ENCODE data around the gene CCSER1. TPM values are rescaled to one million over a fixed set of nuclear protein-coding genes. Genes with fewer than 3 reads are reported as not detected.

CCSER1 gene
- total and polyA plus RNA-seq, 4 donors, result 0.18 to 2.3 (median 1.2) TPM

GRCh38 chr4:90163872-90164271 lies 36.7 kb downstream of the CCSER1 start:
- WGBS, result 79% methylated on average over 1 of the region's 1 CpG
- Histone ChIP-seq H3K9me3 (ENCODE audit: control insufficient read depth in 4 of 4, low read length in 3 of 4) (no peaks in the 10 kb centered on the region), H3K9ac (ENCODE audit: low read depth in 1 of 2, low read length in 2 of 2) (no peak overlapping the region), H3K4me1 (ENCODE audit: control insufficient read depth in 4 of 4, insufficient read depth in 4 of 4, low read length in 3 of 4) (no peaks in the 10 kb centered on the region), H3K27me3 (ENCODE audit: control insufficient read depth in 4 of 4, insufficient read depth in 4 of 4, low read length in 3 of 4) (no peaks in the 10 kb centered on the region), H3K27ac (ENCODE audit: low read depth in 1 of 2, low read length in 2 of 2) (no peak overlapping the region), H3K4me3 (ENCODE audit: low read depth in 1 of 3, low read length in 3 of 3) (no peak overlapping the region), H3K36me3 (ENCODE audit: control insufficient read depth in 4 of 4, insufficient read depth in 3 of 4, low read depth in 1 of 4, low read length in 3 of 4) (no peaks in the 10 kb centered on the region)
- TF ChIP-seq FOXA1 (IDR thresholded peaks at IDR 0.05) (no peak), RXRA (IDR thresholded peaks at IDR 0.05) (no peak), ZBTB33 (IDR thresholded peaks at IDR 0.05) (no peak), JUND (IDR thresholded peaks at IDR 0.05) (no peak), HNF4G (IDR thresholded peaks at IDR 0.05) (no peak), FOXA2 (IDR thresholded peaks at IDR 0.05) (no peak), GABPA (IDR thresholded peaks at IDR 0.05 in 1 of 2, conservative IDR thresholded peaks at IDR 0.05 in 1 of 2) (no peak), SP1 (IDR thresholded peaks at IDR 0.05) (no peak), RAD21 (IDR thresholded peaks at IDR 0.05) (no peak), MAX (IDR thresholded peaks at IDR 0.05) (no peak), NR2F2 (IDR thresholded peaks at IDR 0.05) (no peak), TAF1 (conservative IDR thresholded peaks at IDR 0.05) (no peak), CTCF (IDR thresholded peaks at IDR 0.05; ENCODE audit: low read depth, low read length, missing input control) (no peak)
- TF ChIP-seq, protein P1, sequence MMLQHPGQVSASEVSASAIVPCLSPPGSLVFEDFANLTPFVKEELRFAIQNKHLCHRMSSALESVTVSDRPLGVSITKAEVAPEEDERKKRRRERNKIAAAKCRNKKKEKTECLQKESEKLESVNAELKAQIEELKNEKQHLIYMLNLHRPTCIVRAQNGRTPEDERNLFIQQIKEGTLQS (IDR thresholded peaks at IDR 0.05), result no peak
- DNase-seq (ENCODE audit: low spot score), result no peak

DNA sequence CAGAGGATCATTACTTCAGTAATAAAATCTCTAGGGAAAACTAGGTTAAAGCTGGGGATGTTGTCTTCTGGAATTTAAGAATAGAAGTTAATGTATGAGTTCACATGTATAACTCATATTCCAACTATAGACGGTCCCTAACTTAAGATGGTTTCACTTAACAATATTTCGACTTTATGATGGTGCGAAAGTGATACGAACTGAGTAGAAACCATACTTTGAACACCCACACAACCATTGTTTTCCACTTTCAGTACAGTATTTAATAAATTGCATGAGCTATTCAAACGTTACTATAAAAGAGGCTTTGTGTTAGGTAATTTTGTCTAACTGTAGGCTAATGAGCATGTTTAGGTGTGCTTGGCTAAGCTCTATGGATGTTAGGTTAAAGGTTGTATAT lies 38.7 kb downstream of the CCSER1 start:
- no peak overlapping the region for H3K4me3 ChIP-seq (ENCODE audit: low read depth in 1 of 3, low read length in 3 of 3)
- no peaks in the 10 kb centered on the region for H3K4me1 ChIP-seq (ENCODE audit: control insufficient read depth in 4 of 4, insufficient read depth in 4 of 4, low read length in 3 of 4)
- no peak for TF ChIP-seq CTCF (IDR thresholded peaks at IDR 0.05; ENCODE audit: low read depth, low read length, missing input control)
- TF ChIP-seq, protein P1 (IDR thresholded peaks at IDR 0.05), result no peak
- TF ChIP-seq HNF4A (conservative IDR thresholded peaks at IDR 0.05), result no peak
- TF ChIP-seq MAX (IDR thresholded peaks at IDR 0.05), result no peak
- no peak for TF ChIP-seq JUND (IDR thresholded peaks at IDR 0.05)
- TF ChIP-seq REST (IDR thresholded peaks at IDR 0.05), result no peak
- no peaks in the 10 kb centered on the region for H3K9me3 ChIP-seq (ENCODE audit: control insufficient read depth in 4 of 4, low read length in 3 of 4)
- no peaks in the 10 kb centered on the region for H3K36me3 ChIP-seq (ENCODE audit: control insufficient read depth in 4 of 4, insufficient read depth in 3 of 4, low read depth in 1 of 4, low read length in 3 of 4)
- no peak overlapping the region for H3K27ac ChIP-seq (ENCODE audit: low read depth in 1 of 2, low read length in 2 of 2)
- 85% methylated on average over 5 of the region's 5 CpGs for WGBS
- no peak overlapping the region for H3K9ac ChIP-seq (ENCODE audit: low read depth in 1 of 2, low read length in 2 of 2)
- no peaks in the 10 kb centered on the region for H3K27me3 ChIP-seq (ENCODE audit: control insufficient read depth in 4 of 4, insufficient read depth in 4 of 4, low read length in 3 of 4)
- DNase-seq (ENCODE audit: low spot score), result no peak

Measured in liver (tissue), 9 donors.